IPS DF 6.9 (cell line): ENCODE measurements around the gene SRSF4.
A peak's percentile ranks its signal among the peaks of the same experiment; 100 is the strongest.

Experiments
- DNase-seq: peaks from one replicate; pipeline ENCODE4 v3.0.0-alpha.2; 2013; ENCODE audit warnings: low read depth, low spot score
- H3K27ac ChIP-seq: one replicate; pipeline ENCODE4 v1.5.1; 2013; ENCODE audit warnings: low read length, control low read depth
- H3K27me3 ChIP-seq: 2 replicates; pipeline ENCODE4 v1.6.1; 2013; ENCODE audit warnings: mild to moderate bottlenecking, low read length; ENCODE audit not compliant: control insufficient read depth, insufficient read depth
- H3K36me3 ChIP-seq: 2 replicates; pipeline ENCODE4 v1.6.1; 2013; ENCODE audit warnings: low read length; ENCODE audit not compliant: control insufficient read depth, insufficient read depth
- H3K4me1 ChIP-seq: 2 replicates; pipeline ENCODE4 v1.6.1; 2013; ENCODE audit warnings: low read length; ENCODE audit not compliant: control insufficient read depth, insufficient read depth
- H3K4me3 ChIP-seq: 2 replicates; pipeline ENCODE4 v1.5.1; 2013; ENCODE audit warnings: mild to moderate bottlenecking, low read length
- H3K9me3 ChIP-seq: 2 replicates; pipeline ENCODE4 v1.6.1; 2013; ENCODE audit warnings: low read length, inconsistent platforms; ENCODE audit not compliant: control insufficient read depth, insufficient read depth
- WGBS: extraction: QIAGEN DNeasy Blood & Tissue Kit; methylation state at CpG from one replicate; pipeline ENCODE4 v1.1.7; 2013; ENCODE audit warnings: mixed read lengths, missing lambda C conversion rate; ENCODE audit not compliant: insufficient read length, insufficient coverage; 5-methylcytosine and 5-hydroxymethylcytosine counted together

The SRSF4 gene

GRCh38 chr1:29126198-29126597, 55.5 kb downstream of the SRSF4 start:
- Histone ChIP-seq H3K9me3 (no peaks in the 10 kb centered on the region), H3K27me3 (no peaks in the 10 kb centered on the region; the same call in 1 of the 2 replicates), H3K27ac (no peak overlapping the region), H3K4me1 (no peaks in the 10 kb centered on the region), H3K4me3 (no peak overlapping the region), H3K36me3 (no peaks in the 10 kb centered on the region)
- WGBS: no CpG with 5 or more reads among the region's 6 CpGs
- no peak for DNase-seq

- H3K27ac ChIP-seq: no peak overlapping the region
- no peaks in the 10 kb centered on the region; the same call in 1 of the 2 replicates for H3K27me3 ChIP-seq
- no peaks in the 10 kb centered on the region for H3K4me1 ChIP-seq
- H3K4me3 ChIP-seq: no peak overlapping the region
- H3K36me3 ChIP-seq: no peaks in the 10 kb centered on the region
- no CpG with 5 or more reads among the region's 6 CpGs for WGBS
- no peak for DNase-seq
- no peaks in the 10 kb centered on the region for H3K9me3 ChIP-seq
Measured at GRCh38 chr1:29125788-29126187, 55.9 kb downstream of the SRSF4 start.

- H3K9me3 ChIP-seq: no peaks in the 10 kb centered on the region
- no peaks in the 10 kb centered on the region; the same call in 1 of the 2 replicates for H3K27me3 ChIP-seq
- peak overlapping the region; percentile 26; the same call in 1 of the 2 replicates for H3K4me3 ChIP-seq
- no peak for DNase-seq
- H3K27ac ChIP-seq: no peak overlapping the region
- WGBS: no CpG with 5 or more reads among the region's 14 CpGs
- H3K4me1 ChIP-seq: no peaks in the 10 kb centered on the region
- no peaks in the 10 kb centered on the region for H3K36me3 ChIP-seq
Measured at GRCh38 chr1:29125237-29125641, 56.5 kb downstream of the SRSF4 start.

- H3K27ac ChIP-seq: no peak overlapping the region
- H3K27me3 ChIP-seq: no peaks in the 10 kb centered on the region; the same call in 1 of the 2 replicates
- WGBS: no CpG with 5 or more reads among the region's 85 CpGs
Measured at GRCh38 chr1:29124366-29125236, 57.1 kb downstream of the SRSF4 start.

GRCh38 chr1:29123887-29124365, 57.8 kb downstream of the SRSF4 start, which contains the start of gene TMEM200B:
Gene TMEM200B, minus strand, starts transcription at chr1:29123903. Its CDS starts 2,075 bp downstream, at chr1:29121828.
- no peak for DNase-seq
- no peaks in the 10 kb centered on the region for H3K36me3 ChIP-seq
- WGBS: no CpG with 5 or more reads among the region's 46 CpGs
- no peaks in the 10 kb centered on the region; the same call in 1 of the 2 replicates for H3K27me3 ChIP-seq
- H3K27ac ChIP-seq: no peak within 1 kb of the TSS
- H3K4me3 ChIP-seq: peak within 1 kb of the TSS; percentile 45; the same call in 1 of the 2 replicates
- H3K9me3 ChIP-seq: no peaks in the 10 kb centered on the region
- no peaks in the 10 kb centered on the region for H3K4me1 ChIP-seq

More at GRCh38 chr1:29124366-29125236, 57.1 kb downstream of the SRSF4 start:
- Histone ChIP-seq H3K4me1 (no peaks in the 10 kb centered on the region), H3K9me3 (no peaks in the 10 kb centered on the region), H3K4me3 (peak overlapping the region; percentile 45; the same call in 1 of the 2 replicates), H3K36me3 (no peaks in the 10 kb centered on the region)
- DNase-seq: no peak

GRCh38 chr1:29123053-29123886, 58.4 kb downstream of the SRSF4 start:
- Histone ChIP-seq H3K27ac (no peak overlapping the region), H3K36me3 (no peaks in the 10 kb centered on the region), H3K9me3 (no peaks in the 10 kb centered on the region), H3K4me3 (peak overlapping the region; percentile 45; the same call in 1 of the 2 replicates), H3K4me1 (no peaks in the 10 kb centered on the region), H3K27me3 (no peaks in the 10 kb centered on the region; the same call in 1 of the 2 replicates)
- WGBS: no CpG with 5 or more reads among the region's 70 CpGs
- DNase-seq: no peak

GRCh38 chr1:29122682-29123052, 59.0 kb downstream of the SRSF4 start:
- no peaks in the 10 kb centered on the region for H3K36me3 ChIP-seq
- no peaks in the 10 kb centered on the region for H3K9me3 ChIP-seq
- DNase-seq: no peak
- no peaks in the 10 kb centered on the region for H3K4me1 ChIP-seq
- H3K27ac ChIP-seq: no peak overlapping the region
- H3K4me3 ChIP-seq: peak overlapping the region; percentile 45; the same call in 1 of the 2 replicates
- no peaks in the 10 kb centered on the region; the same call in 1 of the 2 replicates for H3K27me3 ChIP-seq
- WGBS: no CpG with 5 or more reads among the region's 34 CpGs

GRCh38 chr1:29121936-29122681, 59.6 kb downstream of the SRSF4 start:
- no peaks in the 10 kb centered on the region for H3K4me1 ChIP-seq
- H3K4me3 ChIP-seq: peak overlapping the region; percentile 45; the same call in 1 of the 2 replicates
- no peak overlapping the region for H3K27ac ChIP-seq
- H3K9me3 ChIP-seq: no peaks in the 10 kb centered on the region
- DNase-seq: no peak
- no peaks in the 10 kb centered on the region for H3K36me3 ChIP-seq
- no CpG with 5 or more reads among the region's 81 CpGs for WGBS
- H3K27me3 ChIP-seq: no peaks in the 10 kb centered on the region; the same call in 1 of the 2 replicates

GRCh38 chr1:29121516-29121935, 60.2 kb downstream of the SRSF4 start:
- Histone ChIP-seq H3K36me3 (no peaks in the 10 kb centered on the region), H3K9me3 (no peaks in the 10 kb centered on the region), H3K27ac (no peak overlapping the region), H3K4me1 (no peaks in the 10 kb centered on the region), H3K4me3 (peak overlapping the region; percentile 45; the same call in 1 of the 2 replicates), H3K27me3 (no peaks in the 10 kb centered on the region; the same call in 1 of the 2 replicates)
- no peak for DNase-seq
- WGBS: no CpG with 5 or more reads among the region's 59 CpGs
